NK-92 (cell line): ENCODE results near the gene ENOX2.

Experiments used
- DNase-seq: peaks from one replicate; lab custom pipeline; 2025; ENCODE audit not compliant: unreplicated experiment; lab: John Stamatoyannopoulos, UW

ENOX2 gene

DNA sequence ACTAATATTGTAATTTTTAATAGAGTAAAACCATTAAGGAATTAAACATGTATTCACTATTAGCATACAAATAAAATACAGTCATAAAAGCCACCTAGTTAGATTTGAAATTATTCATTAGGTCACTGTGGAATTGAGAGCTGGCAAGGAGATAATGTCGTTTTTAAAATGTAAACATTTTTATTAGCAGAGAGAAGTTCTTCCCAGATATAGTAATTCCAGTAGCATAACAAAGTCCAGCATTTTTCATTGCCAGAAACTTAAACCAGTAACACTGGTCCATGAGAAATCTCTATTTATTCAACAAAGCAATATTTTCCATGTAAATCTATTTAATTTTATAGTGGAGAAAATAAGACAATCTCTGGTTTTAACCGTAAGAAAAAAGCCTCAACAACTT, 17.5 kb downstream of the ENOX2 start:
- DNase-seq: no peak

DNA sequence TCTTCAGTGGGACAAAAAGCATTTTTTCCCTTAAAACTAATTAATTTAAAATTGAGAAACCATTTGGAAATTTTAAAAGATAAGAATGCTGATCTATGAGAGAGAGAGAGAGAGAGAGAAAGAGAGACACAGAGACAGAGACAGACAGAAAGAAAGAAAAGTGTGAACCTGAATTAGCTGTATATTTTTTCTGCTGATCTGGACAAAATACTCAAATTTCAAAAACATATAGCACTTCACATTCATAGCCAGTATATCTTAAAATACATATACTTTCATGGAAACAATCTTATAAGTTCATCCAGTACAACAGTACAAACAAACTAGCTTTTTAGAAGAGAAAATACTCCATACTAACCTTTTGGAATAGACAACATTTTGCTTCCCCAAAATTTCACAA, 18.4 kb downstream of the ENOX2 start:
- no peak for DNase-seq

DNA sequence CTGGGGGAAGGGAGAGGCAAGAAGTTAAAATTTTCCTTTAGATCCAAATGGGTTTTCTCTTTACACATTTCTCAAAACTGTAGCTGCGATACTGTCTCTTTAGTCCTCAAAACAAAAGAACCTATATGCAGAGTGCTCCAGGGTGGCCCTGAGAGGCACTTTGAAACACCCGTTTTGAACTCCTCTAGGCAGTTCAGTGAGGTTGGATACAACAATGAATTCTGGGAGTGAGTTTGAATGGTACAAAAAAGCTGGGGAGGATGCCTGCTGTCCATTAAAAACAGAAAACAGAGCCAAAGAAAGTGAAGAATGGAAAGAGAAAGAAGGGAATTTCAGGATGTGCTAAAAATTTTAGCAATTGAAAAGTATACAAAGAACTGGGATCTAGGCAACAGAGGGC, 23.1 kb downstream of the ENOX2 start:
- no peak for DNase-seq

DNA sequence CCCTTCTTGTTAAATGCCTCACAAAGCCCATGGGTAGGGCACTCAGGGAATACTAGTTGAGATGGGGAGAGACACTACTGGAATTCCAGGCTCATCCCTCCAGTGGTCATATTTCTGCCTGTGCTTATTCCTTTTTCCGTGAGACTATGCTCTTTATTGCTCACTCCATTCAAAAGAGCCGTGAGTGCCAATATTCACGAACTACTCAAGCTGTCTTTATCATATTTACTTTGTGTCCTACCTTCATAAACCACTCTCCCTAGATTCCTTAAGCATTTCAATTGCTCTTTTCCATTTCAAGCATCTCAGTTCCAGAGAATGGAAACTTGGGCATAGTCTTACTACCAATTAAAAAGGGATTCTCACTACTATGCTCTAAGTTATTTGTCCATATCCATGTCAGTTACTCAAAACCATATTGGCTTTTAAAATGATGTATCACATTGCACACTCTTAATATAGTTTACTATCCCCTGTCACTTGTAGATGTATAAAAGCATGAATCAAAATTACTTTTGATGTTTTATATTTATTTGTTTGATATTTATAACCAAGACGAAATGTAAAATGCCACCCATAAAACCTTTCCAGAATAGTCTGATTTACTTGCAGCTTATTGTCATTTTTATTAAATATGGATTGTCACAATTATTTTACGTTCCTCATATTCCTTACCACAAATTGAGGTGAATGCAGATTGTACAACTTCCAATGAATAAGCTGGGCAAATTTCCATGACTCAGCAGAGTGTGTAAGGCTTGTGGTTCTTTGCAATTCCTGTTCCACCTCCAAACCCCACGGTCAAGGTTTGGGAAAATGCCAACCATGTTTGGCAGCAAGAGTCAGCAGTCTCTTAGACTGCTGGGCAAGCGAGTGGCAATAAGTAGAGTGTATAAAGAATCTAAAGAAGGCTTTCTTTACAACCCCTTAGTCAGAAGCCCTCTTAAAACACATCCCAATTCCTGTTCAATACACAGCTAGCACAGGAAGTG, 24.4 kb downstream of the ENOX2 start:
- no peak for DNase-seq

DNA sequence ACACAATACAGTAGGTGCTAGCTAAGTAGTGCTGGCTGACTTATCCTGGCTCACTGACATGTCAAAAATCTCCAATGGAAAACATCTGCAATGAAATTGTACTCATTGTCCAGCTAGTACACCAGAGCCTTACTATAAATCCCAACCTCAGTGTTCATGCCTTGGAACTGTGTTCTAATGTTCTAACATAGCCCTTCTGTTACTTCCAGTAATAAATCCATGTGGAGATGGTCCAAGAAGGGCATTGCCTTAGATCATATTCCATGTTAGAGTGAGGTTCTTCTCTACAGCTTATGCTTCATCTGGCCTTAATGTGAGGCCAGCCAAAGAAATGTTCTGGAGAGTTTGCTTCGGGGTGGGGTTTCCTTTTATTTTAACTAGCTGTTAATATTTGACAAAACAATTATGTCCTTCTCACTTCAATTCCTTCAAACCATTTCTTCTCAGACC, 25.1 kb downstream of the ENOX2 start:
- DNase-seq: no peak

DNA sequence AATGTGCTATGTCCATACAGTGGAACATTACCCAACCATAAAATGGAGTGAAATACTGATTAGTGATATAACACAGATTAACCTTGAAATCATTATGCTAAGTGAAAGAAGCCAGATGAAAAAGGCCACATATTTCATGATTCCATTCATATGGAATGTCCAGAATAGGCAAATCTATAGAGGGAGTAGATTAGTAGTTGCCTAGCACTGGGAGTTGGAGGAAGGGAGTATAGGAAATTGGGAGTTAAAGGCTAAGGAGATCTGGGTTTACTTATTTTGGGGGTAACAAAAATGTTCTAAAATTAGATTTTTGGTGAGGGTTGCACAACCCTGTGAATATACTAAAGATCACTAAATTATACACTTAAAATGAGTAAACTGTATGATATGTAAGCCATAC, 26.8 kb downstream of the ENOX2 start:
- DNase-seq: no peak

DNA sequence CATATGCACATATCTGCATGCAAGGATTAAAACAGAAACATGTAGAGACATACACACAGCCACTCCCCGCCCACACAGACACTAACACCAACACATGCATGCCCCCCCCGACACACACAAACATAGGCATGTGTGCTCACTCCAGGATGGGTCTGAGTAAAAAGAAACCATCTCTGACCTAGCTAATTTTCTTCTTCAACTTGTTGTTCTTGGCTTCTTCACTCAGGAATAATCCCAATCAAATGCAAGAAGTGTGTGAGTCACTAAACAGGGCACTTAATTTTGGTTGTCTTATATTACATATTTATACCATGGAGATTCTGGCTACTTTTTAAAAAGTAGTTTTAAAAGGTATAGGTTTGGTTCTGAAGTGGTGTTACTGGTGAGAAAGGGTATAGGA, 28.3 kb downstream of the ENOX2 start:
- no peak for DNase-seq

DNA sequence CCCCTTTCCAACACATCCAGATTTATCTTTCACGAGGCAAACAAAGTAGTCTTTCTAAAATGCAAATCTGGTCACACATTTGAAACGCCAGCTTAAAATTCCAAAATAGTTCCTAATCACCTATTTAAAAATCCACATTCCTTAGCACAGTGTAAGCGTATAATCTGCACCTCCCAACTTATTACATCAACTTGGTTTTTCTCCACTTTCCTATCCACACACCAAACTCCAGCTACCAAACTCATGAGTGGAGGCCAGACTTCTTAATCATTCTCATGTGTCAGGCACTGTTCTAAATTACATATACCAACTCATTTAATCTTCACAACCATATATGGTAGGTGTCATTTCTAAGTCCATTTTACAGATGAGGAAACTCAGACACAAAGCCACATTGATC, 33.8 kb downstream of the ENOX2 start:
- no peak for DNase-seq

DNA sequence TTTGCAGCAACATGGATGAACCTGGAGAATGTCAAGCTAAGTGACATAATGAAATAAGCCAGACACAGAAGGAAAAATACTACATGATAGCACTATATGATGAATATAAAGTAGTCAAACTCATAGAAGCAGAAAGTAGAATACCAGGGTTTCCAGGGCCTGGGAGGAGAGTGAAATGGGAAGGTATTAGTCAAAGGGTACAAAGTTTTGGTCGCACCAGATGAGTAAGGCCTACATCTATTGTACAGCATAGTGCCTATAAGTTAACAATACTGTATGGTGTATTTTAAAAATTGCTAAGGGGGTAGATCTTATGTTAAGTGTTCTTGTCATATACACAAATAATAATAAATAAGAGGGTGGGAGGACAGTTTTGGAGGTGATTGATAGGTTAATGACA, 41.5 kb downstream of the ENOX2 start:
- no peak for DNase-seq

DNA sequence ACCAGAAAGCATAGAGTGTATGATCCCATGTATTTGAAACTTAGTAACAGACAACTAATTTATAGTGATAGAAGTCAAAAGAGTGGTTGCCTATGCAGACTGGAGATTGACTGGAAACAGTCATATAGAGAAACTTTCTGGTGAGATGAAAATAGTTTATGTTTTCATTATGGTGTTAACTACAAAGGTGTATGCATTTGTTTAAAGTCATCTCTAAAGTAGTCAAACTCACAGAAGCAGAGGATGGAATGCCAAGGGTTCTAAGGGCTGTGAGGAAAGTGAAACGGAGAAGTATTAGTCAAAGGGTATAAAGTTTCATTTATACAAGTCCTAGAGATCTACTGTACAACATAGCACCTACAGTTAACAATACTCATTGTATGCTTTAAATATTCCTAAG, 45.8 kb downstream of the ENOX2 start:
- no peak for DNase-seq

DNA sequence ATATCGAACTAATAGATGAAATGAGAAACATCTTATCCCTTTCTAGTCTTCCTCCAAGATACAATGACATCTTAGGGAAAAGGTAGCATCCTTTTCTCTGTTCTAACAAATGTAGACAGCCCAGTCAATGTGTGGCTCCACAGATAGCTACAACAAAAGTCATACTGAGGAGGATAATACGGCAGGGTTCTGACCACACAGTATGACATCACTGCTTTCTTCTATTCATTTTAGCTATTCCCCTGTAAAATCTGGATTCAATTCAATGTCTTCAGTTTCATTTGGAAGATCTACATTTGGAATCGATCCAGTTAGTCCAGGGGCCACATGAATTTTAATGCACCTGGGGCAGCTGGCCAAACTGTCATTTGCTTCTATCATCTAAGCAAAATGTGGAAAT, 51.4 kb downstream of the ENOX2 start:
- DNase-seq: no peak

DNA sequence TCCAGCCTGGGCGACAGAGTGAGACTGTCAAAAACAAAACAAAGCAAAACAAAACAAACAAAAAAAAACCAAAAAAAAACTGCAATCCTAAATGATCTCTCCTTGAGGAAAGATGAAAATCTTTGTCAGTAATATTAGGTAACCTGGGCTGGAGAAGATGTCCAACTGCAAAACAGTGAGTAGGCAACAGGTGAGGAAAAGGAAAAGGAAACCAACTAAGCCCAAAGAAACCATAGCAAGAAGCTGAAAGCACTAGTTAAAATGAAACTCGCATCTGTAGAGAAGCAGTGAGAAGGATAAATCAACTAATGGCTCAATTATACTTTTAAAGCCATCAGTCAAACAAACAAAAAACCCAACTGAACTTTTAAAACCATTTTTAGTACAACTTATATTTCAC, 54.2 kb downstream of the ENOX2 start:
- no peak for DNase-seq

DNA sequence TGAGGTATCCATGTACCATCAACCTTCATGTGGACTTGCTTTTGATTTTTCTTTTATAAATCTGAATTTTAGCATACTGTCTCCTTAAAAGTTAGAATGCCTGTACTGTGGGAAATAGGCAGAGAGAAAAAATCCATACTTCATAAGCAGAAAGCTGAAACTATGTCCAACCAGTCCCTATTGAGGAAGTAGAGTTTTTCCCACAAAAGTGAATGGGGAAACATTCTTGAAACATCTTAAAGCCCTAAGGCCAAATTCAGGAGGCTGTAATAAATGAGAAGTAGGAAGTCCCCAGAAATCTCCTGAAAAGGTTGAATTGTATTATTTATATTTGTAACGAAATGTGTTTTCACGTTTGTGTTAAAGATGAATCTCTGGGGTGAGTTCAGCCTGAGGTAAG, 56.3 kb downstream of the ENOX2 start:
- no peak for DNase-seq

DNA sequence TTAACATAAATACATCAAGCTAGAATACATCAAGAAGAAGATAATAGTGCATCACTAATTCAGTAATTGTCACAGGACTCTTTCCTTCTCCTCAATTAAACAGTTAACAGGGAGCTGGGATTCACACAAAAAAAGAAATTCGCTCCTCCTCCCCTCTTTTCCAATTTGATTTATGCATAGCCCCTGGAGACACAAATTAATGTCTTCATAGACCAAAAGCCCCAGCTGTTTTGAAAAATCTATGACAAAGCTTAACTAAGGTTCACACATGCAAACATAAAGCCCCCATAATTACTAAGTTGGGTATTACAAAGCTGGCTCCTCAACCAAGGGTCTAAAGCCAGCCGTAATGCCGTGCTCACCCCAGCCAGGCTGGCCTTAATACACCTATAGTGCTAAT, 61.2 kb downstream of the ENOX2 start:
- DNase-seq: no peak

DNA sequence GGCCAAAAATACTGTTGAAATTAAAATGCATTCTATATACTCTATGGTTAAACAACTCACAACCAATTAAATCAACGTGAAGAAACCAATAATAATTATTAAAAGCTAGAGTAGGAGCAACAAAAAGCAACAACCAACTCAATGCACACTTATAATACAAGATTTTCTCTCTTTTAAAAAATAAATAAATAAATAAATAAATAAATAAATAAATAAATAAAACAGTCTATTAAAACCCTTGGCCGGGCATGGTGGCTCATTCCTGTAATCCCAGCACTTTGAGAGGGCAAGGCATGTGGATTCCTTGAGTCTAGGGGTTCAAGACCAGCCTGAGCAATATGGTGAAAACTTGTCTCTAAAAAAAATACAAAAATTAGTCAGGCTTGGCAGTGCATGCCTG, 62.7 kb downstream of the ENOX2 start:
- no peak for DNase-seq

DNA sequence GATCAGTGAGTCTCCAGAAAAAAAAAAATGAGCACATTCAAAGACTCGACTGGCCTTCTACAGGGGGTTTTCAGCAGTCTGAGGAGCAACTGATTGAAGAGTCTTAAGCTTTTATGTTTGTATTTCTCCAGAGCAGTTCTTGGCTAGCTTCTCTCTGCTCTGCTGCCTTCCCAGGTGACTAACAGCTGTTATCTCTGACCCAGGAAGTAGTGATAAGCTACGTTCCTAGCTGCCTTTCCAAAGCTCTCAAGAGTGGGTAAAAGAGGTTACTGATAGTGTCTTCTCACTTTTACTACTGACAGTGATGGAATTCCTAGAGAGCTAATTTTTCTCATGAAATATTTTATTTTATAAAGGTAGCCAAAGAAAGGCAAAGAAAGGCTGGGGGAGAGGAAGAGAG, 66.6 kb downstream of the ENOX2 start:
- DNase-seq: no peak

DNA sequence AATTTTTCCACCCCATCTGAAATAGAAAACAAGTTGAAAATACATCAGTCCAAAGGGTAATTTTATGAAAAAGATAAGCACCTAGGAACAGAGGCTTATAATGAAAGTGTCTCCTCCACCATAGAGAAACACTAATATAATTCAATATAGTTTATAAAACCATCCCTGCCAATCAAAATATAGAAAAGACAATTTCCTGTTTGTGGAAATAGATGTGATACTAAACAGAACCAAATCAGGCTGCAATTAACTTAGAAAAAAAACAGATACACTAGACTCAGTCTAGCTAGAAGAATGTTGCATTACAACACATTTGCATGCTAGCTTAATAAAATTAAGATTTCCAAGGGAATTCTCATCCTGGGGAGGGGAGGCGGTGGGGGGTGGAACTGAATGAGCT, 68.2 kb downstream of the ENOX2 start:
- no peak for DNase-seq

DNA sequence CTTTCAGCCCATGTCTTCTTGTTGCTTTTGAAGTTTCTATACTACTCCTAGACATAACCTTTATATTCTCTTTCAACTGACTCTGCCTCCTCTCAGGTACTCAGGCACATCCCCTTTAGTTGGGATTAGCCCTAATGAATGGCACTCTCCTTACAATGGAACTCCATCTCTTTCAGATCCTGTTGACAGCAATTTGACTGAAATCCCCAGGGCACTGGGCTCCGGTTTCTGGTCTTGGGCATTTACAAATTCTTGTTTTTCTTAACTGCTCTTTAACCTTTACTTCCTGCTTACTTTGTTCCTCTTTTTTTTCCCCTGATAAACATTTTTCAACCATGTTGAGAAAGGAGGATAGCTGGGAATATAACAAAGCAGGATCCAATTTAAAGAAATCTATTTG, 68.9 kb downstream of the ENOX2 start:
- no peak for DNase-seq

DNA sequence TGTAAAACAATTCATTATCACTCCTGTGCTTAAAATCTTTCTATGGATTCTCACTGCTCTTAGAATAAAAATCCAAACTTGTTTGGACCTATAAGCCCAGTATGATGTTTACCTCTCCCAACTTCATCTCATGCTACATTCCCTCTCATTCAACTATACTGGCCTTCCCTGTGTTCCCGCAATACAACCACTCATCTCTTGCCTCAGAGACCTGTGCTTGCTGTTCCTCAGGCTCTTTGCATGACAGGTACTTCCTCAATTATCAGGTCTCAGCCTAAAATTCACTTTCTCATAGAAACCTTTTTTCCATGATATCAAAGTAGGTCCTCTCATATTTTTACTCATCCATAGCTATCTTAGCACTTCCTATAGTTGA, 71.7 kb downstream of the ENOX2 start:
- DNase-seq: no peak

DNA sequence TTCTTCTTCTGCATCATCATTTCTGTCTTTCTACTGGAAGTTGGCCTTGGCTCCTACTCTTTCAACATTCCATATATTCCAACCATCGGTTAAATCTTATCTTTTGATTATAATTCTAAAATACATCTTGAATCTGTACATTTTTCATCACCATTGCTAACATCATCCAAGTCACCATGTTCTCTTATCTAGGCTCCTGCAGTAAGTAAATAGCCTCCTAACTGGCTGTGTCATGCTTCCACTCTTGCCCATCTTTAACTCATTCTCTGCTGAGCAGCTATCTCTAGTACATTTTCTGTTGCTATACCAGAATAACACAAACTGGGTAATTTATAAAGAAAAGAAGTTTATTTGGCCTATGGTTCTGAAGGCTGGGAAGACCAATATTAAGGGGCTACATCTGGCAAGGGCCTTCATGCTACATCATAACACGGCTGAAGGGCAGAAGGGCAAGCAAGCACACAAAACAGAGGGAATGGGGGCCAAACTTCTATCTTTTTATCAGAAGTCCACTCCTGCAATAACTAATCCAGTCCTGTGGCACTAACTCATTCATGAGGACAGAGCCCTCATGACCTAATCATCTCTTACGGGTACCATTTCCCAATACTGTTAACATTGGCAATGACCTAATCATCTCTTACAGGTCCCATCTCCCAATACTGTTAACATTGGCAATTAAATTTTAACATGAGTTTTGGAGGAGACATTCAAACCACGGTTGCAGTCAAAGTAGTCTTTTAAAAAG, 72.2 kb downstream of the ENOX2 start:
- no peak for DNase-seq

DNA sequence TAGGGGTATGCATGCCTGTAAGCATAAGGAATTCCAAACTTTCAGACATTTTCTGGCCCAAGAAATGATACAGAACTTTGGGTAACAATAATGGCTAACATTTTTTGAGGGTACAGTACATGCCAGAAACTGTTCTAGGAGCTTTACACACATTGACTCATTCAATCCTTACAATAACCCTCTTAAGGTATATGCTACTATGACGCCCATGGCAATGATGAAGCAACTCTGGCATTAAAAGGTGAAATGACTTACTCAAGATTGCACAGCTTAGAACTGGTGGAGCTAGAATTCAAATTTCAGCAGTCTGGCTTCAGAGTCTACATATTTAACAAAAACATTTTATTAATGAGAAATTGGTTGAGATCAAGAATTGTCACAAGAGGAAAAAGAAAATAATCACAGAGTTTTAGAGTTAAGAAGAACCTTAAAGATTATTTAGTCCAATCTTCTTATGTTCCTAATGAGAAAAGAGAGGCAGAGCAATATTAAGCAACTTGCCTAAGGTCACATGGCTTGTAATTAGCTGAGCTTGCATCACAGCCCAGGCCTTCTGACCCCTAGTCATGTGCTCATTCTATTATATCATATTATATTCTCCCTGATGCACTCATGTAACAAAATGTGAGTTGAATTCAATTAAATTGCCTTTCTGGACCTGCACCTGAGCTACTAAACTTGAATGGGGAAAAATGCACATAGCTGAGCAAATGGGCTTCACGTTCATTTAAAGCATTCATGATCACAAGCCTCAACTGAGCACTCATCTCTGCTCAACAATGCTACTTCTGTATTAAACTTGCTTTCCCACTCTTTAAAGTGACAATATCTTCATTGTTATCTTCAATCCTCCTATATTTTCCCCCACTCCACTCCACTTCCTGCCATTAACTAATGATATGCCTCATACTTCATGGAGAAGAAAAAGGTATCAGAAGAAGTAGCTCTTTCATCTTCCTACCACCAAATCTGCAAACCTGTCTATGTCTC, 73.2 kb downstream of the ENOX2 start:
- no peak for DNase-seq
